Activated CD8-positive, alpha-beta memory T cell treated with anti-CD3 and anti-CD28 coated beads, Interleukin-2, amount 10 ng/mL, durations not matched to agents 7 days and 5 days (primary cell): Measurements from ENCODE around the gene AQP5. TPM values are rescaled to one million over a fixed set of nuclear protein-coding genes. Genes with fewer than 3 reads are reported as not detected.

ENCODE experiments used
- ATAC-seq: fragments of 150-1000 bp; cut with Tn5 transposase; one replicate; pipeline ENCODE4 v1.10.0; 2021; ENCODE audit warnings: moderate library complexity
- CTCF ChIA-PET: fragments of 350-600 bp; sonication (Branson Sonifier 250); formaldehyde crosslinking; loops from one replicate; lab custom pipeline; 2021; ENCODE audit warnings: antibody characterized with exemption; lab: Charles Lee
- DNase-seq: peaks from one replicate; pipeline ENCODE4 v3.0.0-alpha.2; 2020
- H3K27ac Mint-ChIP-seq: one replicate; pipeline ENCODE4 v1.8.0; 2021; ENCODE audit warnings: mild to moderate bottlenecking, mixed read lengths
- H3K27me3 Mint-ChIP-seq: one replicate; pipeline ENCODE4 v1.8.0; 2021; ENCODE audit warnings: mixed read lengths
- H3K36me3 Mint-ChIP-seq: one replicate; pipeline ENCODE4 v1.8.0; 2021; ENCODE audit warnings: mild to moderate bottlenecking, mixed read lengths
- H3K4me1 Mint-ChIP-seq: one replicate; pipeline ENCODE4 v1.8.0; 2021; ENCODE audit warnings: mixed read lengths
- H3K4me3 Mint-ChIP-seq: one replicate; pipeline ENCODE4 v1.8.0; 2021; ENCODE audit warnings: mild to moderate bottlenecking, moderate library complexity, mixed read lengths
- H3K9me3 Mint-ChIP-seq: one replicate; pipeline ENCODE4 v1.8.0; 2022; ENCODE audit warnings: low read depth, mixed read lengths
- total RNA-seq, 2 experiments: library from RNA; stranded (reverse); gene quantifications; one replicate each; pipeline ENCODE4 v1.2.3, GENCODE V29; 2021

The AQP5 gene
- total RNA-seq, 2 experiments from 2014 or later = not detected

DNA sequence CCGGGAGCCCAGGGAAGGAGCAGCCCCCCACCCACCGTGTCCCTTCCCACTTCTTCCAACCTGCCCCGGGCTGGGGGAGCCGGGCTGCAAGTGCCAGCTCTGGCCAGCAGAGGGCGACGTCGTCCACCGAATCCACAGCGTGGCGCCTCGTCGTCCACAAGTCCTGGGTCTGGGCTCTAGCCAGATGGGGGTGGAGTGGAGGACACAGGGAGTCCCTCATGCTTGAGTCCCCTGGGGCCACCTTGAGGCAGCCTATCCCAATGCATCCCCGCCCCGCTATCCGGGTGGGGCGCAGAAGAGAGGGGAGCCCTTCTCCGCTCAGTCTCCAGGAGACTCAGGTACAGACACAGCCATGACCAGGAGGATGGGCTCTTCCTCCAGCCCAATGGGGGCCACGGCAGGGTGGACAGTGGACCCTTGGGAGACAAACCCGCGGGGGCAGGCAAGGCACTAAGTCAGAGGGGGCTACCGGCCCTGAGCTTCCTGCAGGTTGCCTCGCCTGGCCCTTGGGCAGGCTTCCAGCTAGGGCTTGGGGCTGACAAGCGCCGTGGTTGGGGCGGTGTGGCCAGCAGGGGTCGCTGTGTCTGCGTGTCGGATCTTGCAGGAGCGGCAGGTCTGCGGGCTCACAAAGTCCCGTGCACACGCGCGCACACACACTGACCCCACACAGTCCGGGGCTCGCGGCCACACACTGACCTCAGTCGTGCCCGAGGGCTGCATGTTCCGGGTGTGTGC lies 5.5 kb downstream of the AQP5 start:
- Mint-ChIP-seq H3K4me1 (peaks cover 7% of the 10 kb centered on the region), H3K27me3 (peaks cover 41% of the 10 kb centered on the region), H3K9me3 (no peaks in the 10 kb centered on the region), H3K4me3 (peak overlapping the region; percentile 47), H3K36me3 (no peaks in the 10 kb centered on the region), H3K27ac (no peak overlapping the region)
- ATAC-seq (peak; percentile 90), DNase-seq (peak; percentile 93)
- CTCF ChIA-PET = interaction anchor here (0.6 to 8.0 kb wide), 79 partner anchors 9 to 600 kb away, joined by 3 to 140 read pairs (median 6); partner anchors contain the start of genes AQP2, COX14, NCKAP5L and RACGAP1

DNA sequence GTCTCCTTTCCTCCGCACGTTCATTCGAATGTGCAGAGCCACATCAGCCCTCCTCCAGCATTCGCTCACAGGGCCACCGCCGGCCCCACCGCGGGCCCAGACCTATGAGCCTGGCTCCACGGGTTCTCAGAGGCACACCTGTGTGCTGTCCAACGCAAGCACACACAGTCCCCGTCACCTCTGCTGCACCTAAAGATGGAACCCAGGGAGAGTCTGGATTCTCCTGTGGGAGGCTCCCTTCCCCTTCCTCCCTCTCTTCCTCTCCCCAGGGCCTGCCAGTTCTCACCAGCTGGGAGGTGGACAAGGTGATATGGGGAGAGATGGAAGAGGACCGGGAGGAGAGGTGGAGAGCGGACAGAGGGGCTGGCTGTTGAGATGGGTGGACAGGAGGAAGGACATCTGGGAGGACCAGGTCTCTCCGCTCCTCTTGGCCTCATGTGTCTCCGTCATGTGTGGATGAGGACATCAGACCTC lies 6.1 kb downstream of the AQP5 start:
- peaks cover 35% of the 10 kb centered on the region for H3K27me3 Mint-ChIP-seq
- peak overlapping the region; percentile 34 for H3K4me3 Mint-ChIP-seq
- peak; percentile 16 for ATAC-seq

DNA sequence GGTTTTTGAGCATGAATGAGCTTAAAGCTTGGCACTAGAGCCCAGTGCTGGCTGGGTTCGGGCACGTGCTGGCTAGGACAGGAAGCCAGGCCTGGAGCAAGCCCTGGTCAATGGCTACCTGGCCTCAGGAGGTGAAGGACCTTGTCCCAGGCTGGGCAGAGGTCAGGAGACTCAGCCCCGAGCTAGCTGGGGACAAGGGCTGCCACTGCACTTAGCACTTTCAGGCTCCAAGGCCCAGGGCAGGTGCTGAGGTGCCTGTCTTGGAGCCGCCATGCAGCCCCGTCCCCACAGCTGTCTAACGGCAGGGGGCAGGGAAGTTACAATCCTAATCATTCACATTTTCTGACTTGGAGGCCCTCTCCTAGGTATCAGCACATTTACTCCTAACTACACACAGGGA lies 6.8 kb downstream of the AQP5 start:
- CTCF ChIA-PET = interaction anchor here (0.7 to 8.0 kb wide), 21 partner anchors 10 to 1148 kb away, joined by 3 to 140 read pairs (median 18); partner anchors contain the start of genes AQP2 and RACGAP1
- Mint-ChIP-seq H3K27ac (no peak overlapping the region), H3K4me1 (peaks cover 7% of the 10 kb centered on the region), H3K36me3 (no peaks in the 10 kb centered on the region), H3K9me3 (no peaks in the 10 kb centered on the region), H3K27me3 (peaks cover 28% of the 10 kb centered on the region), H3K4me3 (no peak overlapping the region)
- ATAC-seq (no peak), DNase-seq (no peak)

More for the DNA sequence above, 6.1 kb downstream of the AQP5 start:
- no peak overlapping the region for H3K27ac Mint-ChIP-seq
- CTCF ChIA-PET = interaction anchor here (0.7 to 8.0 kb wide), 65 partner anchors 10 to 1149 kb away, joined by 3 to 140 read pairs (median 6); partner anchors contain the start of genes AQP2, COX14, NCKAP5L and RACGAP1
- H3K36me3 Mint-ChIP-seq = no peaks in the 10 kb centered on the region
- H3K4me1 Mint-ChIP-seq = peaks cover 7% of the 10 kb centered on the region
- no peak for DNase-seq
- H3K9me3 Mint-ChIP-seq = no peaks in the 10 kb centered on the region

DNA sequence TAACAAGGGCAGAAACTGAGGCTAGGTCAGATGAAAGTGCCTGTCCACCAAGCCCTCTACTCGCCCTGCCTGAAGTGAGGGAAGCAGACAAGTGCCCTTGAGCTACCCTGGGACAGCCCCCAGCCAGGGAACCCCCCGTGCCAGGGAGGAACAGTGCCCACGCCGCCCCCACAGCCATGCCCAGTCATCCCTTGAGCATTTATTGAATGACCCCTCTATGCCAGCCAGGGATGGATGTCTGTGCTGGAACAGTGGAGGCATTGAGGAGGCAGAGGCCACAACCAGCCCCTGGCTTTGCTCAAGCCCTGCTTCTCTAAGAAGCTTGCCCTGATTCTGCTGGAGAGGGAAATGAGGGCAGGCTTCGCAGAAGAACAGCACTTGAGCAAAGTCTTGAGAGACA lies 7.4 kb downstream of the AQP5 start:
- Mint-ChIP-seq H3K36me3 (no peaks in the 10 kb centered on the region), H3K4me3 (no peak overlapping the region)
- ATAC-seq = no peak

DNA sequence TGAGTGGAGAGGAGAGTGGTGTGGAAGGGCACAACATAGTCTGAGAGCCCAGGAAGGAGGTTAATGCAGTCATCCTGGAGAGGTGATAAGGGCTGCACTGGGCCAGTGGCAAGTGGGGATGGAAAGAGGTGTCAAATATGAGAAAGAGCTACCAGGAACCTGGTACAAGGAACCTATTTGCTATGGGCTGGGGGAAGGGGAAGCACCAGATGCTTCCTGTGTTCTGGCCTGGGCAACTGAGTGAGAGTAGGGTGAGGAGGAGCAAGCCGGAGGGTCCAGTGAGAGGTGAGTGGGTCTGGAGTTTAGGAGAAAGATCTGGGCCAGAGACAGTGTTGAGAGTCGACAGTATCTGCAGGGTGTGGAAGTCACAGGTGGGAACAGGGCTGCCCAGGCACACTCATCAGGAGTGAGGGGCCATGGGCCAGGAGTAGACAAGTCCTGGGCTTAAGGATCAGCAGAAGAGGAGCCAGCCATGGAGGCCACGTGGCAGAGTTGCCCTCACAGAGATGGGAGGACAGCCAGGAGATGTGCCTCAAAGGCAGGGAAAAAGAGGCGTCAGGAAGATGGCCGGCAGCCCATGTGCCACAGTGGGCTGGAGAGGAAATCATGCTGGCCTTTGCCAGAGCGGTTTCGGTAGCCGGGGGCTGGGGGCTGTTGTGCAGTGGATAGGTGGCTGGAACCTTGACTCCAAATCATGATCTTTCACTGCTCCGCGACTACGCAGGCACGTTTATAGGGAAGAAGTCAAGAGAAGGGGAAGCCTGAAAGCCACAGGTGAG lies 8.2 kb downstream of the AQP5 start:
- H3K36me3 Mint-ChIP-seq = no peaks in the 10 kb centered on the region
- H3K4me3 Mint-ChIP-seq = no peak overlapping the region
- no peak for ATAC-seq

More for the DNA sequence above, 7.4 kb downstream of the AQP5 start:
- Mint-ChIP-seq H3K4me1 (peaks cover 7% of the 10 kb centered on the region), H3K27ac (no peak overlapping the region), H3K27me3 (peaks cover 26% of the 10 kb centered on the region), H3K9me3 (no peaks in the 10 kb centered on the region)
- CTCF ChIA-PET = interaction anchor here (0.5 to 8.0 kb wide), 11 partner anchors 11 to 105 kb away, joined by 4 to 140 read pairs (median 28); partner anchors contain the start of genes AQP2 and RACGAP1
- DNase-seq = no peak

DNA sequence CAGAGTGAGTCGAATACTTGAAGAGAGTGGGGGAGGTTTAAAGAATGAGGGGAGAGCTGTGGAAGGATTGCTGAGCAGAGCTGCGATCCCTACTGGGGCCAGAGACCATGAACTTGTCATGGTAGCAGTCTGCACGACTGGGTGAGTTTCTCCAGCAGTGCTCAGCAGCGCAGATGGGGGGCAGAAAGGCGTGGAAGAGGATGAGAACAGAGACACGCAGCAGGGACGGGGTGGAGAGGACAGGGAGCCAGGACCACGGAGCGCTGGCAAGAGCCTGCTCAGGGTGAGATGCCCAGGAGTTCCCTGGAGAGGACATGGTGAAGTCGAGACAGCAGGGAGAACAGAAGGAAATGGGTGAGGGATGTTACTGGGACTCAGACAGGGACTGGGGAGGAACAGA lies 9.0 kb downstream of the AQP5 start:
- H3K9me3 Mint-ChIP-seq = no peaks in the 10 kb centered on the region
- peaks cover 18% of the 10 kb centered on the region for H3K27me3 Mint-ChIP-seq
- peaks cover 7% of the 10 kb centered on the region for H3K4me1 Mint-ChIP-seq
- H3K36me3 Mint-ChIP-seq = no peaks in the 10 kb centered on the region
- ATAC-seq (no peak), DNase-seq (no peak)
- H3K4me3 Mint-ChIP-seq = no peak overlapping the region
- CTCF ChIA-PET = interaction anchor here (0.6 to 7.8 kb wide), 4 partner anchors 10 to 100 kb away, joined by 3 to 140 read pairs (median 6); no protein-coding TSS in a partner anchor
- no peak overlapping the region for H3K27ac Mint-ChIP-seq

More for the DNA sequence above, 8.2 kb downstream of the AQP5 start:
- Mint-ChIP-seq H3K9me3 (no peaks in the 10 kb centered on the region), H3K4me1 (peaks cover 7% of the 10 kb centered on the region), H3K27me3 (peaks cover 22% of the 10 kb centered on the region), H3K27ac (no peak overlapping the region)
- no peak for DNase-seq
- CTCF ChIA-PET = interaction anchor here (0.5 to 8.0 kb wide), 6 partner anchors 11 to 98 kb away, joined by 4 to 140 read pairs (median 84); partner anchors contain the start of gene AQP2

DNA sequence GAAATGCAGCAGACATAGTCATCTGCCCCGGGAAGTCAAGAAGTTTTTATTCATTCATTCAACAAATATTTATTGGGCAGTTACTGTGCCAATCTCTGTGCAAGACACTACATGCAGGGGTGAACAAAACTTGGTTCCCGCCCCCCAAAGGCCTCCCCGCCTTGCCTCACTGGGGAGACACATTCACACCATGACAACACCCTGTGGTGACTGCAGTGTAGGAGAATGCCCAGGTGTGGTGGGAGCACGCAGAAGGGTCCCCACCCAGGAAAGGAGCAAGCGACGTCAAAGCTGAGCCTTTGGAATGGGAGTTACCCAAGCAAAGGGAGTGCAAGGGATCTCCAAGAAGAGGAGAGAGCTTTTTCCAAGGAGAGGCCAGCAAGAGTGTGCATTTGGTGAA lies 9.5 kb downstream of the AQP5 start:
- H3K27me3 Mint-ChIP-seq = peaks cover 15% of the 10 kb centered on the region
- no peaks in the 10 kb centered on the region for H3K36me3 Mint-ChIP-seq
- DNase-seq = no peak
- no peak for ATAC-seq
- H3K9me3 Mint-ChIP-seq = no peaks in the 10 kb centered on the region
- CTCF ChIA-PET = interaction anchor here (1.3 to 2.7 kb wide), 2 partner anchors 25 to 69 kb away, joined by 3 to 10 read pairs; no protein-coding TSS in a partner anchor
- no peak overlapping the region for H3K27ac Mint-ChIP-seq
- peaks cover 7% of the 10 kb centered on the region for H3K4me1 Mint-ChIP-seq
- H3K4me3 Mint-ChIP-seq = no peak overlapping the region

DNA sequence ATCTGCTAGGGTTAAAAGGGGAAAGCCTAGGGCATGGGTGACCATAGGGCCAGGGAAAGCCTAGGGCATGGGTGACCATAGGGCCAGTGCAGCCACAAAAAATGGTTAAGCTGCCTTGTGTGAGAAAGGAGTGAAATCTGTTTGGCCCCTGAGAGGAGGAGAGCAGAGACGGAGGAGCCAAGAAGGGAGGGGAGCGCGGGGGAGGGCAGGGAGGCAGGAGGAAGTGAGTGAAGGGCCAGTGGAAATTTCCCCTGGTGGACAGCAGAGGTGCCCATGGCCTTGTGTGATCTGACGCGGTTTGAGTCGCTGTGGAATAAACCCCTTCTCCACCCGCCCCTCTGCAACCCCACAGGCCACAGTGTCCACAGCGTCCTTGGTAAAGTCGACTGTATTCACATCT lies 10.5 kb downstream of the AQP5 start:
- DNase-seq = no peak
- Mint-ChIP-seq H3K4me3 (no peak overlapping the region), H3K27me3 (peaks cover 10% of the 10 kb centered on the region), H3K27ac (no peak overlapping the region), H3K9me3 (no peaks in the 10 kb centered on the region), H3K36me3 (no peaks in the 10 kb centered on the region), H3K4me1 (peaks cover 5% of the 10 kb centered on the region)
- ATAC-seq = no peak
- CTCF ChIA-PET = interaction anchor here (2.7 kb wide), 1 partner anchor 26 kb away, joined by 10 read pairs; no protein-coding TSS in a partner anchor

DNA sequence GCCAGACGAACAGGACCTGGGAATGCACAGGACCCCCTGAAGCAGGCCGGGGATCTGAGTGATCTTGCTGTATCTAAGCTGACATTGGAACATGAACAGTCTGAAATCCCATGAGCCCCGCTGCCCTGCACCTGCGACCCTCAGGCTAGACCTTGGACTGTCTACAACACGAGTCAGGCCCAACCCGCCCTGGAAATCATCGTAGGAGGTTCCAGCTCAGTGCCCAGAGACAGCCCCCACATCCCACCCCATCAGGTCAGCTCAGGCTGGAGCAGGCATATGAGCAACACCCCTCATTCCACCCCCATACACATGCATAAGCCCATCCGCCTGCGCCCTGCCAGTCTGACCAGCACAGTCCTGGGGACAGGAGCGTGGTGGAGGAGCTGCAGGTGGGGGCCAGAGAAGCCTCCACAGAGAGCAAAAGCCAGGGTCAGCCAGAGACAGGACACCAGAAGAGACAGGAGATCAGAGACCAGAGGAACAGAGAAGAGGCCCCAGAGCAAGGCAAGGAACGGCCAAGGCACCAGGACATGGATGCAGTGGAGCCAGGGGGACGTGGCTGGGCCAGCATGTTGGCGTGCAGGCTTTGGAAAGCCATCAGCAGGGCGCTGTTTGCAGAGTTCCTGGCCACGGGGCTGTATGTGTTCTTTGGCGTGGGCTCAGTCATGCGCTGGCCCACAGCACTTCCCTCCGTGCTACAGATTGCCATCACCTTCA lies 11.1 kb downstream of the AQP5 start, which contains the start of gene AQP6:
TSS of gene AQP6 (plus strand) at position 307 of the 720 bp plus-strand sequence. CDS start at position 534, 227 bp downstream.
- peaks cover 10% of the 10 kb centered on the region for H3K27me3 Mint-ChIP-seq
- no peak within 1 kb of the TSS for H3K27ac Mint-ChIP-seq
- DNase-seq (no peak), ATAC-seq (no peak)
- H3K36me3 Mint-ChIP-seq = no peaks in the 10 kb centered on the region
- peaks cover under 1% of the 10 kb centered on the region for H3K4me1 Mint-ChIP-seq
- CTCF ChIA-PET = interaction anchor here (2.7 kb wide), 1 partner anchor 27 kb away, joined by 10 read pairs; no protein-coding TSS in a partner anchor
- H3K4me3 Mint-ChIP-seq = no peak within 1 kb of the TSS
- no peaks in the 10 kb centered on the region for H3K9me3 Mint-ChIP-seq

DNA sequence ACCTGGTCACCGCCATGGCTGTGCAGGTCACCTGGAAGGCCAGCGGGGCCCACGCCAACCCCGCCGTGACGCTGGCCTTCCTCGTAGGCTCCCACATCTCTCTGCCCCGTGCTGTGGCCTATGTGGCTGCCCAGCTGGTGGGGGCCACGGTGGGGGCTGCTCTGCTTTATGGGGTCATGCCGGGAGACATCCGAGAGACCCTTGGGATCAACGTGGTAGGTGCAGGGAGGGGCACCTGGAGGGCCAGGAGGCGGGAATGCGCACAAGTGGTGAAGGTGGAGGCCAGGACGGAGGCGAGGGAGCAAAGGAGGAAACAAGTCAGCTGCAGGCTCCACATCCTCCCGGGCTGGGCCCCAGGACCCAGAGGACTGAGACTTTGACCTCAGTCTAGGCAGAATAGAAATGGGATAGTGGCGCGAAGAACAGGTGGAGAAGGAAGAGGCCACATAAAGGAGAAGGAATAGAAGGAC lies 11.7 kb downstream of the AQP5 start:
- H3K36me3 Mint-ChIP-seq = no peaks in the 10 kb centered on the region
- no peaks in the 10 kb centered on the region for H3K4me1 Mint-ChIP-seq
- H3K9me3 Mint-ChIP-seq = no peaks in the 10 kb centered on the region
- H3K4me3 Mint-ChIP-seq = no peak overlapping the region
- CTCF ChIA-PET = no interaction called here
- H3K27ac Mint-ChIP-seq = no peak overlapping the region
- ATAC-seq (no peak), DNase-seq (no peak)
- peaks cover 5% of the 10 kb centered on the region for H3K27me3 Mint-ChIP-seq

DNA sequence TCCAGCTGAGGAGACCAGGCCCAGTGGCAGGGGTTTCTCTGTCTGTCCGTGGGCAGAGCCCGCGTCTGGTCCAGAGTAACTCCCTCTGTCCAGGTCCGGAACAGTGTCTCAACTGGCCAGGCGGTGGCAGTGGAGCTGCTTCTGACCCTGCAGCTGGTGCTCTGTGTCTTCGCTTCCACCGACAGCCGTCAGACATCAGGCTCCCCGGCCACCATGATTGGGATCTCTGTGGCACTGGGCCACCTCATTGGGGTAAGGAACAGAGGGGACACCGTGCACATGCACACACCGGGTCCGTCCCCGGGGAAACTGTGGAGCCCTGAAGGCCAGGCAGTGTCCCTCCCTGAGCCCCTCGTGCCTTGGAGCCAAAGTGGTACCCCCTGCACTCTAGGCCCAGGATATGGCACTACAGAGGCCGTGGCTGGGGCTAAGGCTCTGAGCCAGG lies 12.6 kb downstream of the AQP5 start:
- DNase-seq (no peak), ATAC-seq (no peak)
- Mint-ChIP-seq H3K9me3 (no peaks in the 10 kb centered on the region), H3K4me3 (no peak overlapping the region), H3K4me1 (no peaks in the 10 kb centered on the region), H3K27ac (no peak overlapping the region), H3K27me3 (no peaks in the 10 kb centered on the region), H3K36me3 (no peaks in the 10 kb centered on the region)
- CTCF ChIA-PET = interaction anchor here (13.7 kb wide), 1 partner anchor 7 kb away, joined by 140 read pairs; no protein-coding TSS in a partner anchor

DNA sequence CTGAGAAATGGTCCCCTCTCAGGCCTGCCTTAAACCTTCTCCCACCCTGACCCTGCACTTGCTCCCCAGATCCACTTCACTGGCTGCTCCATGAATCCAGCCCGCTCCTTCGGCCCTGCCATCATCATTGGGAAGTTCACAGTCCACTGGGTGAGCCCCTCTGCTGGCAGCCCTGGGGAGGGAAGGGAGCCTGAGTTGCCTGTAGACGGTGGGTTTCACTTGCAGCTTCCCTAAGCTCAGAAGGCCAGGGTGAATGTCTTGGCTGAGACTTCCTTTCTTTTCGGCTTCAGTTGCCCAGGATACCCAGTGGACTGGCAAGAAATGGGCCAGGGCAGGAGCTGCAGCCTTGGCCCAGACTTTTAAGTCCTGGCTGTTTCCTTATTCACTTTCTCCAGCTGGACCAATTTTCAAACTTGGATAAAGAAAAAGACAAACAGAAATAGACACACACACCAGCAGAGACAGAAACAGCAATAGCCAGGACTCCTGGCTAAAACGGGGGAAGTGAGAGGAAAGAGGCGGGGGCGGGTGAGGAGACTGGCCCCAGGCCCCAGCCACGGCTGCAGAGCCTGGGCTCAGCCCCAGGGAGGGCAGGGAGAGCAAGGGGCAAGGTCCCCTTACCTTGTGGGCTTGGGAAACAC lies 13.1 kb downstream of the AQP5 start:
- no peaks in the 10 kb centered on the region for H3K9me3 Mint-ChIP-seq
- H3K4me3 Mint-ChIP-seq = no peak overlapping the region
- ATAC-seq (no peak), DNase-seq (no peak)
- no peaks in the 10 kb centered on the region for H3K4me1 Mint-ChIP-seq
- no peak overlapping the region for H3K27ac Mint-ChIP-seq
- no peaks in the 10 kb centered on the region for H3K36me3 Mint-ChIP-seq
- CTCF ChIA-PET = interaction anchor here (13.7 kb wide), 1 partner anchor 8 kb away, joined by 140 read pairs; no protein-coding TSS in a partner anchor
- H3K27me3 Mint-ChIP-seq = no peaks in the 10 kb centered on the region
